Measurements from ENCODE around the gene FARP2. TPM values are rescaled to one million over a fixed set of nuclear protein-coding genes. Genes with fewer than 3 reads are reported as not detected.

Gene FARP2
- total RNA-seq, 1 donor from 2014 or later: 54.5 TPM

- Mint-ChIP-seq H3K27me3 (ENCODE audit: unreplicated experiment) (no peaks in the 10 kb centered on the region), H3K27ac (ENCODE audit: unreplicated experiment) (no peak overlapping the region)
Observed at GRCh38 chr2:241466230-241466629, 110.1 kb downstream of the FARP2 start.

GRCh38 chr2:241467777-241468475 is 111.8 kb downstream of the FARP2 start:
- no peak for TF ChIP-seq CTCF (IDR thresholded peaks at IDR 0.05)
- H3K4me1 Mint-ChIP-seq (ENCODE audit: unreplicated experiment): no peaks in the 10 kb centered on the region
- H3K27ac Mint-ChIP-seq (ENCODE audit: unreplicated experiment): no peak overlapping the region

More at GRCh38 chr2:241466230-241466629, 110.1 kb downstream of the FARP2 start:
- DNase-seq (ENCODE audit: extremely low spot score, unreplicated experiment): no peak
- Mint-ChIP-seq H3K4me3 (ENCODE audit: unreplicated experiment) (no peak overlapping the region), H3K9me3 (ENCODE audit: unreplicated experiment) (no peaks in the 10 kb centered on the region), H3K4me1 (ENCODE audit: unreplicated experiment) (no peaks in the 10 kb centered on the region), H3K36me3 (ENCODE audit: unreplicated experiment) (peaks cover 12% of the 10 kb centered on the region)
- TF ChIP-seq CTCF (IDR thresholded peaks at IDR 0.05): no peak

GRCh38 chr2:241468476-241468781 is 112.3 kb downstream of the FARP2 start:
- no peaks in the 10 kb centered on the region for H3K9me3 Mint-ChIP-seq (ENCODE audit: unreplicated experiment)
- H3K27me3 Mint-ChIP-seq (ENCODE audit: unreplicated experiment): no peaks in the 10 kb centered on the region
- H3K4me3 Mint-ChIP-seq (ENCODE audit: unreplicated experiment): no peak overlapping the region
- no peaks in the 10 kb centered on the region for H3K4me1 Mint-ChIP-seq (ENCODE audit: unreplicated experiment)
- H3K27ac Mint-ChIP-seq (ENCODE audit: unreplicated experiment): no peak overlapping the region
- no peak for TF ChIP-seq CTCF (IDR thresholded peaks at IDR 0.05)
- no peak for DNase-seq (ENCODE audit: extremely low spot score, unreplicated experiment)
- H3K36me3 Mint-ChIP-seq (ENCODE audit: unreplicated experiment): peaks cover 12% of the 10 kb centered on the region

More at GRCh38 chr2:241467777-241468475, 111.8 kb downstream of the FARP2 start:
- Mint-ChIP-seq H3K27me3 (ENCODE audit: unreplicated experiment) (no peaks in the 10 kb centered on the region), H3K9me3 (ENCODE audit: unreplicated experiment) (no peaks in the 10 kb centered on the region), H3K36me3 (ENCODE audit: unreplicated experiment) (peaks cover 12% of the 10 kb centered on the region), H3K4me3 (ENCODE audit: unreplicated experiment) (no peak overlapping the region)
- DNase-seq (ENCODE audit: extremely low spot score, unreplicated experiment): no peak

GRCh38 chr2:241469746-241470145 is 113.7 kb downstream of the FARP2 start:
- H3K9me3 Mint-ChIP-seq (ENCODE audit: unreplicated experiment): no peaks in the 10 kb centered on the region
- no peaks in the 10 kb centered on the region for H3K27me3 Mint-ChIP-seq (ENCODE audit: unreplicated experiment)
- no peak overlapping the region for H3K27ac Mint-ChIP-seq (ENCODE audit: unreplicated experiment)

DNA sequence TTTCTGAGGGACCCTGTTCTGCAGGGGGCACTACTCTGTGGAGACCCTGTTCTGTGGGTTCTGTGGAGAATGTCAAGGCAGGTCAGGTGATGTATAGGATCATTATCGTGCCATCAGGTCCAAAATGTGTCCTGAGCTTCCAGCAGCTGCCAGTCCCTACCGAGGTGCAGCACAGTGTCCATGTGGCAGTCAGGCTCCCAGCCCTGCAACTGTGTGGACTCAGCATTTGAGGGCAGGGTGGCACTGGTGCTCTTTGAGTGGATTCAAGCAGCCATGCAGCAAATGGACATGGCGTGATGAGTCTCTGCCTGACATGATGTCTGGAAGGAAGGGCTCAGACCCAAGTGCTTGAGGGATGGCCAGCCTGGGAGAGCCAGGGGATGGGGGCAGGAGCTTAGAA is 117.3 kb downstream of the FARP2 start:
- Mint-ChIP-seq H3K27ac (ENCODE audit: unreplicated experiment) (no peak overlapping the region), H3K9me3 (ENCODE audit: unreplicated experiment) (no peaks in the 10 kb centered on the region), H3K4me1 (ENCODE audit: unreplicated experiment) (no peaks in the 10 kb centered on the region), H3K27me3 (ENCODE audit: unreplicated experiment) (no peaks in the 10 kb centered on the region), H3K36me3 (ENCODE audit: unreplicated experiment) (peaks cover 13% of the 10 kb centered on the region), H3K4me3 (ENCODE audit: unreplicated experiment) (no peak overlapping the region)
- DNase-seq (ENCODE audit: extremely low spot score, unreplicated experiment): no peak
- no peak for TF ChIP-seq CTCF (IDR thresholded peaks at IDR 0.05)

More at GRCh38 chr2:241469746-241470145, 113.7 kb downstream of the FARP2 start:
- H3K36me3 Mint-ChIP-seq (ENCODE audit: unreplicated experiment): peaks cover 12% of the 10 kb centered on the region
- H3K4me3 Mint-ChIP-seq (ENCODE audit: unreplicated experiment): no peak overlapping the region
- no peak for DNase-seq (ENCODE audit: extremely low spot score, unreplicated experiment)
- TF ChIP-seq CTCF (IDR thresholded peaks at IDR 0.05): no peak
- no peaks in the 10 kb centered on the region for H3K4me1 Mint-ChIP-seq (ENCODE audit: unreplicated experiment)
